T-cell (primary cell): ENCODE measurements around the gene ATP10A. TPM values are rescaled to one million over a fixed set of nuclear protein-coding genes. Genes with fewer than 3 reads are reported as not detected.

Experiments
- ATAC-seq, 4 experiments: fragments of 200-7000 bp in 3 of 4; fragments of 150-1000 bp in 1 of 4; cut with Tn5 transposase; replicated peaks in 1 of 4; 1 replicate in 3 of 4; 2 replicates in 1 of 4; pipeline ENCODE4 v1.10.0; 2021; ENCODE audit warnings: moderate library complexity in 3 of 4, mild to moderate bottlenecking in 2 of 4, moderate number of reproducible peaks in 1 of 4
- CTCF ChIA-PET, 2 donors: fragments of 300-600 bp; sonication (Branson Sonifier 250); formaldehyde crosslinking; loops; one replicate each; lab custom pipeline; 2022; ENCODE audit warnings: antibody characterized with exemption in 2 of 2; lab: Charles Lee
- POLR2A ChIA-PET, 2 donors: fragments of 300-600 bp; sonication (Branson Sonifier 250); formaldehyde crosslinking; loops; one replicate each; lab custom pipeline; 2022; ENCODE audit warnings: antibody characterized with exemption in 2 of 2; lab: Charles Lee
- DNase-seq, 35 experiments: peaks; one replicate each; pipeline versions ENCODE4 v3.0.0 to v3.0.0-alpha.2; 2013 to 2023
- H3K27ac ChIP-seq: one replicate; pipeline ENCODE4 v1.5.1; 2013; ENCODE audit warnings: low read length
- H3K27me3 ChIP-seq, 2 experiments: replicated peaks in 1 of 2; 1 replicate in 1 of 2; 2 replicates in 1 of 2; pipeline versions ENCODE4 v1.6.1 to v1.7.0; 2013; ENCODE audit warnings: low read length in 1 of 2, mixed read lengths in 1 of 2; ENCODE audit not compliant: control insufficient read depth in 2 of 2, insufficient read depth in 2 of 2; ENCODE audit errors: extremely low read depth in 1 of 2
- H3K36me3 ChIP-seq, 2 donors: 1 replicate in 1 of 2; 2 replicates in 1 of 2; pipeline versions ENCODE4 v1.6.1 to v1.7.0; 2013; ENCODE audit warnings: low read length in 1 of 2; ENCODE audit not compliant: control insufficient read depth in 2 of 2, insufficient read depth in 1 of 2; ENCODE audit errors: extremely low read depth in 1 of 2
- H3K4me1 ChIP-seq, 2 experiments: 1 replicate in 1 of 2; 2 replicates in 1 of 2; pipeline versions ENCODE4 v1.6.1 to v1.7.0; 2013; ENCODE audit warnings: low read length in 2 of 2, mixed read lengths in 1 of 2; ENCODE audit not compliant: insufficient read depth in 2 of 2, control insufficient read depth in 1 of 2; ENCODE audit errors: extremely low read depth in 1 of 2
- H3K4me3 ChIP-seq, 2 donors: 1 replicate in 1 of 2; 2 replicates in 1 of 2; pipeline versions ENCODE4 v1.5.1 to v1.7.0; 2013; ENCODE audit warnings: mild to moderate bottlenecking in 2 of 2, low read length in 1 of 2, moderate library complexity in 1 of 2; ENCODE audit not compliant: control insufficient read depth in 1 of 2; ENCODE audit errors: extremely low read depth in 1 of 2
- H3K9me3 ChIP-seq: 2 replicates; pipeline ENCODE4 v1.7.0; 2013
- H3K27ac Mint-ChIP-seq, 2 donors: one replicate each; pipeline ENCODE4 v1.8.0; 2020 to 2021; ENCODE audit warnings: mild to moderate bottlenecking in 2 of 2, mixed read lengths in 2 of 2
- H3K27me3 Mint-ChIP-seq, 2 donors: one replicate each; pipeline ENCODE4 v1.8.0; 2021 to 2022; ENCODE audit warnings: mixed read lengths in 2 of 2
- H3K36me3 Mint-ChIP-seq: one replicate; pipeline ENCODE4 v1.8.0; 2021; ENCODE audit warnings: mixed read lengths
- H3K4me1 Mint-ChIP-seq, 3 donors: one replicate each; pipeline ENCODE4 v1.8.0; 2020 to 2022; ENCODE audit warnings: mixed read lengths in 3 of 3, mild to moderate bottlenecking in 1 of 3
- H3K4me3 Mint-ChIP-seq, 3 donors: one replicate each; pipeline ENCODE4 v1.8.0; 2020 to 2022; ENCODE audit warnings: mild to moderate bottlenecking in 3 of 3, mixed read lengths in 3 of 3, moderate library complexity in 3 of 3
- H3K9me3 Mint-ChIP-seq, 3 donors: one replicate each; pipeline ENCODE4 v1.8.0; 2020 to 2022; ENCODE audit warnings: mixed read lengths in 3 of 3
- WGBS: methylation state at CpG from one replicate; pipeline ENCODE4 v1.1.5; 2013; ENCODE audit warnings: missing lambda C conversion rate; ENCODE audit not compliant: insufficient coverage; 5-methylcytosine and 5-hydroxymethylcytosine counted together
- total RNA-seq, 35 experiments: library from RNA in 6 of 35; stranded (reverse) in 6 of 35; fragments of 120-200 nt in 1 of 35; gene quantifications; one replicate each; pipeline versions ENCODE4 v1.2.1 to v1.2.4 and lab custom pipeline; 2013 to 2026

ATP10A gene
- total RNA-seq, 5 donors from 2014 or later (not counting 1 experiment from before 2014, with no cell fraction given), result 37.3 to 65.5 (median 53.4) TPM

- DNase-seq (no peak), ATAC-seq (no peak)
- no peak overlapping the region for H3K4me3 Mint-ChIP-seq
- ChIA-PET POLR2A (no interaction called here), CTCF (no interaction called here)
- H3K36me3 ChIP-seq, result peaks cover 15 to 18% of the 10 kb centered on the region in 2 donors
- no peak overlapping the region for H3K4me3 ChIP-seq
- H3K4me1 Mint-ChIP-seq, result peaks cover 0 to 3% (median 0%) of the 10 kb centered on the region in 3 donors
- H3K36me3 Mint-ChIP-seq, result peaks cover 6% of the 10 kb centered on the region
- H3K9me3 Mint-ChIP-seq, result no peaks in the 10 kb centered on the region
- WGBS, result no CpG with 5 or more reads among the region's 3 CpGs
- H3K27ac ChIP-seq, result no peak overlapping the region
- no peak overlapping the region for H3K27ac Mint-ChIP-seq
- H3K27me3 ChIP-seq, result no peaks in the 10 kb centered on the region
- no peaks in the 10 kb centered on the region for H3K9me3 ChIP-seq
- H3K27me3 Mint-ChIP-seq, result no peaks in the 10 kb centered on the region
- H3K4me1 ChIP-seq, result no peaks in the 10 kb centered on the region
Measured at GRCh38 chr15:25714538-25714840, 148.6 kb downstream of the ATP10A start.

DNA sequence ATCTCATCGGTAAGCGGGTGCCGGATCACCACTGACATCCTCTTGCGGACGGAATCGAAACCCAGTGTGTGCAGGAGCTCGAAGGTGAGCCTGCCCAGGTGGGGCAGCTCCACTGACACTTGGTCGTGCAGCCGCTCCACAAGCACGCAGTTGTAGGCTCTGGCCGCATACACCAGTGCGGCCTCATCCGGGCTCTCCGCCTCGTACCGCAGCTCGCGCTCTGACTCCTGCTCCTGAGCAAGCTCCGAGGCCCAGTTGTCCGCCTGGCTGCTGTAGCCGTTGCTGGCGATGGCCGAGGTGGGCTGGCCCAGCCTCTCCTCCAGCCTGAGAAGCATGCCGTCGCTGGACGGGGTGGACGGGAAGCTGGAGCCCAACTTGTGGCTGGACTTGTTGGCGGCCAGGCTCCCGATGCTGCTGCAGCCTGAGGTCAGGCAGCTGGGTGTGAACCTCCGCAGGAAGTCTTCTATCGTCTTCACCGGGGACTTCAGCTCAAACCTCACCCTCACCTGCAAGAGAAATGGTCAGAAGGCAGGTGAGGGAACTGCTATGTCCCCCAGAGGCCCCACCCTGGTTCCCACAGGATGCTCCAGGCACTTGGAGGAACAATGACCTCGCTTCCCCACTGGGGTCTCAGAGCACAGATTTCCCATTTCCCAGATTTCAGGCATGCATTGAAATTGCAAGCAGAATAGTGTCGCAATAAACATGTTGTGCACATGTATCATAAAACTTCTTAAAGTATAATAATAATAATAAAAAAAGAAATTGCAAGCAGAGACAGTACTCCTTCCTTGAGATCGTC is 149.2 kb downstream of the ATP10A start:
- Histone ChIP-seq H3K36me3 (peaks cover 15 to 18% of the 10 kb centered on the region in 2 donors), H3K27me3 (no peaks in the 10 kb centered on the region), H3K27ac (no peak overlapping the region), H3K4me1 (no peaks in the 10 kb centered on the region), H3K9me3 (no peaks in the 10 kb centered on the region), H3K4me3 (no peak overlapping the region)
- Mint-ChIP-seq H3K27ac (no peak overlapping the region), H3K9me3 (no peaks in the 10 kb centered on the region), H3K4me3 (no peak overlapping the region), H3K27me3 (no peaks in the 10 kb centered on the region), H3K36me3 (peaks cover 4% of the 10 kb centered on the region), H3K4me1 (peaks cover 0 to 3% (median 0%) of the 10 kb centered on the region in 3 donors)
- ChIA-PET POLR2A (no interaction called here), CTCF (interaction anchor here in 1 of 2 donors (1.4 kb wide), 1 partner anchor 18 kb away, joined by 5 read pairs; no protein-coding TSS in a partner anchor)
- DNase-seq (no peak), ATAC-seq (no peak)
- WGBS, result 92% methylated on average over 29 of the region's 35 CpGs

GRCh38 chr15:25712961-25713355 is 150.2 kb downstream of the ATP10A start:
- Mint-ChIP-seq H3K9me3 (no peaks in the 10 kb centered on the region), H3K4me1 (peaks cover 0 to 3% (median 0%) of the 10 kb centered on the region in 3 donors), H3K4me3 (no peak overlapping the region), H3K27me3 (no peaks in the 10 kb centered on the region), H3K36me3 (peaks cover 3% of the 10 kb centered on the region), H3K27ac (no peak overlapping the region)
- ATAC-seq, result no peak
- Histone ChIP-seq H3K27me3 (no peaks in the 10 kb centered on the region), H3K9me3 (no peaks in the 10 kb centered on the region), H3K4me3 (no peak overlapping the region), H3K36me3 (peaks cover 15 to 18% of the 10 kb centered on the region in 2 donors), H3K4me1 (no peaks in the 10 kb centered on the region), H3K27ac (no peak overlapping the region)
- CTCF ChIA-PET, result interaction anchor here (0.6 to 1.4 kb wide), 2 partner anchors 17 to 449 kb away, joined by 3 to 5 read pairs; no protein-coding TSS in a partner anchor
- POLR2A ChIA-PET, result no interaction called here
- DNase-seq, result no peak
- WGBS, result 100% methylated on average over 1 of the region's 5 CpGs

DNA sequence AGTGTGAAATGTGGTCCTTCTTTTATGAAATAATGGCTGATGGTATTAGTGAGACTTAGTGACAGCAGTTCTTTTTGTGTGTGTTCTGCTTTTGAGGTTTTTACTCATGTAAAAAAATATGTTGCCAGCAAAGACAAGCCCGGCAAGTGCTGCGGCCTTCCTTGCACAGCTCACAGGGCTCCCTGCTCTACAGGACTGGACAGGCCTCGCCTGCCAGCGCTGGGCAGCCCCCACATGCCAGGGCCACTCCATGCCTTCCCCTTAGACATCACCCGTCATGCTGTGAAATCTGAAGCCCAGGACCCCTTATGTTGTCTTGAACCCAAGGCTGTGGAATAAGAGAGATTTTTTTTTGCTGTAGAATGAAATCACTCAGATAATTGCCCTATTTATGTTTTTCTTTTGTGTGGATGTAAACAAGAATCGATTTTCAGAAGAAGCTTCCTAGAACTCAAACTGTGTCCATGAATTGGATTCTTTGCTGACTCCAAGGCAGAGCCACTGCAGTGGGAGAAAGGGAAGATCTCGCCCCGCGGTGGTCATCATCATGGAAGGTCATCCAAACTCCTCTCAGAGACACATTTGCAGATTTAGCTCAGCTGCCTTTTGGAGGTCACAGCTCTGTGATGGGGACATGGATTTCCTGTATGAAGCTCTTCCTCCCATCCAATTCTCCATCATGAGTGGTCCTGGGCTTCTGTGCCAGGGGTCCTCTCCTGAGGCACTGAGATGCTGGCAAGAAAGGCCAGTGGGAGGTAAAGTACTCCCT is 150.8 kb downstream of the ATP10A start:
- H3K9me3 Mint-ChIP-seq, result no peaks in the 10 kb centered on the region
- no peak overlapping the region for H3K27ac ChIP-seq
- DNase-seq (no peak), ATAC-seq (no peak)
- no peaks in the 10 kb centered on the region for H3K27me3 ChIP-seq
- no peak overlapping the region for H3K27ac Mint-ChIP-seq
- no peaks in the 10 kb centered on the region for H3K9me3 ChIP-seq
- peaks cover 0 to 3% (median 0%) of the 10 kb centered on the region in 3 donors for H3K4me1 Mint-ChIP-seq
- ChIA-PET POLR2A (no interaction called here), CTCF (interaction anchor here (0.6 to 1.4 kb wide), 2 partner anchors 17 to 450 kb away, joined by 3 to 5 read pairs; no protein-coding TSS in a partner anchor)
- WGBS, result 97% methylated on average over 5 of the region's 9 CpGs
- no peak overlapping the region for H3K4me3 ChIP-seq
- no peak overlapping the region for H3K4me3 Mint-ChIP-seq
- no peaks in the 10 kb centered on the region for H3K4me1 ChIP-seq
- H3K36me3 Mint-ChIP-seq, result peaks cover 3% of the 10 kb centered on the region
- no peaks in the 10 kb centered on the region for H3K27me3 Mint-ChIP-seq
- peaks cover 15 to 18% of the 10 kb centered on the region in 2 donors for H3K36me3 ChIP-seq

DNA sequence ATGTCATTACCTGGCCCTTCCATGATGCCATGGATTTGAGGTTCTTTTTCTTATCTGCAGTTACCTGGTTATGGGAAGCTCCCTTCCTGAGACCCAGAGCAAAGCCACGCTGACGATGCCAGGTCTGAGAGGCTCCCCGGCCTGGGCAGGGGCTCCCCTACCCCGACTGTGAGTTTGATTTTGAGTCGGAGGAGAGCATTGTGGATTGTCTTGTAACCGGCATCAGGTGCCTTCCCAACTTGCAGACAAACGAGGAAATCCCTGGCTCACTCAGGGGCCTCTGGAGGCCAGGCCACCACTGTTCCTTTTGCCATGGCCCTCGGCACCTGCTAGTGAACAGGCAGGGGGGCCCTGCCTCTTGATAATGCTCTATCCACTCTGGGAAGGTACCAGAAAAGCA is 151.4 kb downstream of the ATP10A start:
- no peak for ATAC-seq
- H3K4me3 Mint-ChIP-seq, result no peak overlapping the region
- H3K36me3 Mint-ChIP-seq, result peaks cover 3% of the 10 kb centered on the region
- Histone ChIP-seq H3K27me3 (no peaks in the 10 kb centered on the region), H3K4me3 (no peak overlapping the region), H3K27ac (no peak overlapping the region), H3K4me1 (no peaks in the 10 kb centered on the region), H3K36me3 (peaks cover 15 to 18% of the 10 kb centered on the region in 2 donors), H3K9me3 (no peaks in the 10 kb centered on the region)
- no peaks in the 10 kb centered on the region for H3K9me3 Mint-ChIP-seq
- ChIA-PET CTCF (no interaction called here), POLR2A (no interaction called here)
- peaks cover 0 to 3% (median 0%) of the 10 kb centered on the region in 3 donors for H3K4me1 Mint-ChIP-seq
- no peak for DNase-seq
- no peaks in the 10 kb centered on the region for H3K27me3 Mint-ChIP-seq
- H3K27ac Mint-ChIP-seq, result no peak overlapping the region
- WGBS, result 92% methylated on average over 3 of the region's 8 CpGs

DNA sequence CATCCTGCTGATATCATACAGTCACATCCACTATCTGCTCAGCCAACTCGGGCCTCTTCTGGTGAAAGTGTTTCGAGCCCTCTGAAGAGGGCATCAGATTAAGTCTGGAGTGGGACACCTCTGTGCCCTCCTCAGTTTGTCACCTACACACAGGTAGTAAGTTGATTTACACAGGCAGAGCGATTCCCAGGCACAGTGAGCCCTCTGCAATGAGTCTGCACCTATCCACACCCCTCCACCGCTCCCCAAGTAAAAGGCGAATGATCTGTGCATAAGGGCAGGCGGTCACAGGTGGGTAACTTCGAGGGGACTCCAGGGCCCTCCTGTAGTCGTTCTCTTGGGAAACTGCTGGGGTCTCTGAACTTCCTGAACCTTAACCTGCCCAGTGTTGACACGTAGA is 152.0 kb downstream of the ATP10A start:
- Histone ChIP-seq H3K27ac (no peak overlapping the region), H3K4me1 (no peaks in the 10 kb centered on the region), H3K4me3 (no peak overlapping the region), H3K36me3 (peaks cover 12 to 14% of the 10 kb centered on the region in 2 donors), H3K27me3 (no peaks in the 10 kb centered on the region), H3K9me3 (no peaks in the 10 kb centered on the region)
- Mint-ChIP-seq H3K4me3 (no peak overlapping the region), H3K4me1 (peaks cover 0 to 3% (median 0%) of the 10 kb centered on the region in 3 donors), H3K27ac (no peak overlapping the region), H3K36me3 (peaks cover 3% of the 10 kb centered on the region), H3K9me3 (no peaks in the 10 kb centered on the region), H3K27me3 (no peaks in the 10 kb centered on the region)
- POLR2A ChIA-PET, result no interaction called here
- 92% methylated on average over 2 of the region's 9 CpGs for WGBS
- no peak for ATAC-seq
- CTCF ChIA-PET, result no interaction called here
- DNase-seq, result no peak
